ENCODE measurements around the gene MYH7.

The MYH7 gene

GRCh38 chr14:23406244-23406643, 29.2 kb downstream of the MYH7 start:
- DNase-seq (ENCODE audit: low read depth in 2 of 2) = no peak
- no peak overlapping the region for H3K4me3 ChIP-seq (replicated peaks in 1 of 2; ENCODE audit: low read depth in 2 of 2, low read length in 2 of 2)
- TF ChIP-seq CTCF (IDR thresholded peaks at IDR 0.05; ENCODE audit: low read depth, low read length) = no peak

- no peak for TF ChIP-seq CTCF (IDR thresholded peaks at IDR 0.05; ENCODE audit: low read depth, low read length)
- no peak overlapping the region for H3K4me3 ChIP-seq (replicated peaks in 1 of 2; ENCODE audit: low read depth in 2 of 2, low read length in 2 of 2)
- DNase-seq (ENCODE audit: low read depth in 2 of 2) = no peak
Observed at GRCh38 chr14:23405516-23406025, 29.9 kb downstream of the MYH7 start.

GRCh38 chr14:23405096-23405495, 30.4 kb downstream of the MYH7 start:
- no peak for DNase-seq (ENCODE audit: low read depth in 2 of 2)
- no peak overlapping the region for H3K4me3 ChIP-seq (replicated peaks in 1 of 2; ENCODE audit: low read depth in 2 of 2, low read length in 2 of 2)
- no peak for TF ChIP-seq CTCF (IDR thresholded peaks at IDR 0.05; ENCODE audit: low read depth, low read length)

GRCh38 chr14:23404331-23404900, 31.0 kb downstream of the MYH7 start:
- TF ChIP-seq CTCF (IDR thresholded peaks at IDR 0.05; ENCODE audit: low read depth, low read length) = no peak

GRCh38 chr14:23403908-23404307, 31.6 kb downstream of the MYH7 start:
- no peak for DNase-seq (ENCODE audit: low read depth in 2 of 2)
- no peak for TF ChIP-seq CTCF (IDR thresholded peaks at IDR 0.05; ENCODE audit: low read depth, low read length)
- H3K4me3 ChIP-seq (replicated peaks in 1 of 2; ENCODE audit: low read depth in 2 of 2, low read length in 2 of 2) = no peak overlapping the region

More at GRCh38 chr14:23404331-23404900, 31.0 kb downstream of the MYH7 start:
- H3K4me3 ChIP-seq (replicated peaks in 1 of 2; ENCODE audit: low read depth in 2 of 2, low read length in 2 of 2) = no peak overlapping the region
- no peak for DNase-seq (ENCODE audit: low read depth in 2 of 2)

- no peak for DNase-seq (ENCODE audit: low read depth in 2 of 2)
- TF ChIP-seq CTCF (IDR thresholded peaks at IDR 0.05; ENCODE audit: low read depth, low read length) = no peak
- H3K4me3 ChIP-seq (replicated peaks in 1 of 2; ENCODE audit: low read depth in 2 of 2, low read length in 2 of 2) = no peak overlapping the region
Observed at GRCh38 chr14:23403139-23403438, 32.4 kb downstream of the MYH7 start.

All from cardiac fibroblast (primary cell).